Activated naive CD4-positive, alpha-beta T cell treated with anti-CD3 and anti-CD28 coated beads, Interleukin-2, amount 50 U/mL, for 24 hours (primary cell): ENCODE data around the gene SENP2.
"Not testable (repeated sequence)": the region's sequence is repeated elsewhere in the genome, so short reads cannot be mapped to it uniquely, and the experiment has no call there.

ENCODE experiments used
- H3K27ac Mint-ChIP-seq: one replicate; pipeline ENCODE4 v1.8.0; 2021; ENCODE audit warnings: mild to moderate bottlenecking, mixed read lengths
- H3K27me3 Mint-ChIP-seq: one replicate; pipeline ENCODE4 v1.8.0; 2021; ENCODE audit warnings: mixed read lengths
- H3K36me3 Mint-ChIP-seq: one replicate; pipeline ENCODE4 v1.8.0; 2021; ENCODE audit warnings: mixed read lengths
- H3K4me1 Mint-ChIP-seq: one replicate; pipeline ENCODE4 v1.8.0; 2021; ENCODE audit warnings: mixed read lengths
- H3K4me3 Mint-ChIP-seq: one replicate; pipeline ENCODE4 v1.8.0; 2021; ENCODE audit warnings: mild to moderate bottlenecking, mixed read lengths
- H3K9me3 Mint-ChIP-seq: one replicate; pipeline ENCODE4 v1.8.0; 2021; ENCODE audit warnings: mixed read lengths

SENP2 gene

GRCh38 chr3:185585859-185586685, at the start of gene SENP2:
Gene SENP2 (plus strand): TSS chr3:185586295. CDS start chr3:185586414, 119 bp downstream.
- H3K27me3 Mint-ChIP-seq = no peaks in the 10 kb centered on the region
- H3K4me1 Mint-ChIP-seq = peaks cover 38% of the 10 kb centered on the region
- H3K9me3 Mint-ChIP-seq = no peaks in the 10 kb centered on the region
- peak within 1 kb of the TSS; percentile 99 for H3K27ac Mint-ChIP-seq
- peak within 1 kb of the TSS; percentile 91 for H3K4me3 Mint-ChIP-seq
- no peaks in the 10 kb centered on the region for H3K36me3 Mint-ChIP-seq

GRCh38 chr3:185537369-185537970, 48.6 kb upstream of the SENP2 start:
- Mint-ChIP-seq H3K4me1 (peaks cover 6% of the 10 kb centered on the region), H3K27ac (no peak overlapping the region), H3K4me3 (no peak overlapping the region), H3K27me3 (no peaks in the 10 kb centered on the region), H3K9me3 (no peaks in the 10 kb centered on the region), H3K36me3 (no peaks in the 10 kb centered on the region)

DNA sequence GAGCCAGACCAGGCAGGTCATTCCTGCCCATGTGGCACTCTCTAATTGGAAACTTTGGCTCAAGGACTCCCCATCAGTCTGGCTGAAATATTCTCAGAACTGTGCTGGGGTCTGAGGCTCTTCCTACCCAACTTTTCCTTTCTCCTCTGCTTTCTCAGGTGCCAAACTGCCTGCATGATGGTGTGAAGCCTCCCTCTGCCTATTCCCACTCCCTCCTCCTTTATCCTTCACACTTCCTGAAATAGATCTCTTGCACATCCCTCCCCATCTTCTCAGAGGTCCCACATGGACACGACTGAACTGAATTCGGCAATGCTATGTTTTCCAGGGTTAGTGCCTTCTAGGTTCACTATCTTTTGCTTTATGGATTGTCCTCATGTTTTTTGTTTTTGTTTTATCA, 46.2 kb upstream of the SENP2 start:
- H3K27me3 Mint-ChIP-seq = no peaks in the 10 kb centered on the region
- H3K4me1 Mint-ChIP-seq = peaks cover 6% of the 10 kb centered on the region
- H3K9me3 Mint-ChIP-seq = no peaks in the 10 kb centered on the region
- H3K4me3 Mint-ChIP-seq = no peak overlapping the region
- H3K36me3 Mint-ChIP-seq = no peaks in the 10 kb centered on the region
- H3K27ac Mint-ChIP-seq = no peak overlapping the region

GRCh38 chr3:185540695-185541094, 45.4 kb upstream of the SENP2 start:
- H3K27me3 Mint-ChIP-seq = no peaks in the 10 kb centered on the region
- H3K4me3 Mint-ChIP-seq = no peak overlapping the region
- no peaks in the 10 kb centered on the region for H3K36me3 Mint-ChIP-seq
- H3K27ac Mint-ChIP-seq = no peak overlapping the region
- H3K4me1 Mint-ChIP-seq = peaks cover 6% of the 10 kb centered on the region
- no peaks in the 10 kb centered on the region for H3K9me3 Mint-ChIP-seq

- H3K4me3 Mint-ChIP-seq = no peak overlapping the region
- no peaks in the 10 kb centered on the region for H3K27me3 Mint-ChIP-seq
- H3K4me1 Mint-ChIP-seq = peaks cover 8% of the 10 kb centered on the region
- no peaks in the 10 kb centered on the region for H3K9me3 Mint-ChIP-seq
- no peaks in the 10 kb centered on the region for H3K36me3 Mint-ChIP-seq
- no peak overlapping the region for H3K27ac Mint-ChIP-seq
Measured at GRCh38 chr3:185549122-185549521, 37.0 kb upstream of the SENP2 start.

DNA sequence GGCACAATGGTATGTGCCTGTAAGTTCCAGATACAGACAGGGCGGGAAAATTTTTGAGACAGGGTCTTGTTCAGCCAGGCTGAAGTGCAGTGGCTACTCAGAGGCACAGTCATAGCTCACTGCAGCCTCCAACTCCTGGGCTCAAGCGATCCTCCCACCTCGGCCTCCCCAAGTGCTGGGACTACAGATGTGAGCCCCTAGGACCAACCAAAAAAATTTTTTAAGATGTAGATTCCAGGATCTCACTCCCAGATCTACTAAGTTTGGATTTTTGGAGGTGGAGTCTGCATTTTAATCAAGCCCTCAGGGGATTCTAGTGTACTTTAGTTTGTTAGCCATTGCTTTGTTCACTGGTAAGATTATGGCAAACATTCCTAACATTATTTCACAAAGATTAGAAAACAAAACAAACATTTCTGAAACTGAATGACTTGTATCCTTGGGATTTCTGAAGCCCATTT, 36.4 kb upstream of the SENP2 start:
- no peak overlapping the region for H3K4me3 Mint-ChIP-seq
- H3K27me3 Mint-ChIP-seq = no peaks in the 10 kb centered on the region
- no peaks in the 10 kb centered on the region for H3K9me3 Mint-ChIP-seq
- peaks cover 8% of the 10 kb centered on the region for H3K4me1 Mint-ChIP-seq
- H3K27ac Mint-ChIP-seq = no peak overlapping the region
- H3K36me3 Mint-ChIP-seq = no peaks in the 10 kb centered on the region

DNA sequence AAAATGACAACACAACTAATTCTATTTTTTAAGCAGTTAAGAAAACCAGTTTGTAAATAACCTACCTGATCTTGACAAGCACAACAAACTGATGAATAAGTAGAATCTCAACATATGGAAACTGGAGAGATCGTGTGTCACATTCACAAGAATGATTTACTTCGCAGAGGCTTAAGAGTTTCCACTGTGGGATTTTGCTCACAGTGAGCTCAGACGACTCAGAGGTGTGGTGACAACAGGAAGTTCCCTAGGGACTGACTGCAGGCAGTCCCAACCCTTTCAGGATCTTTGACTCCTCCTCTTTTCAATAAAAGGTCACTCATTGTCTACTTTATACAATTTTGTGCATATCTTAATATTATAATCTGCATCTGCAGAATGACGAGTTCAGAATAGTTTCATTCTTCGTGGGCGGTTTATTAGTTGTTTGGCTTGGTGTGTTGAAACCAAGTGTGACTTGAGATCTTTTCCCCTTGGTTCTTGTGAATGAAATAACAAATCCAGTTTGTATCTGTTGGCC, 33.7 kb upstream of the SENP2 start, which contains the start of gene LIPH:
Gene LIPH (minus strand): TSS at position 231 of the 520 bp plus-strand sequence. CDS start 117 bp downstream, at position 114.
- Mint-ChIP-seq H3K4me1 (peaks cover 8% of the 10 kb centered on the region), H3K27ac (no peak within 1 kb of the TSS), H3K9me3 (no peaks in the 10 kb centered on the region), H3K36me3 (no peaks in the 10 kb centered on the region), H3K4me3 (no peak within 1 kb of the TSS), H3K27me3 (no peaks in the 10 kb centered on the region)

GRCh38 chr3:185555101-185555501, 31.0 kb upstream of the SENP2 start:
- Mint-ChIP-seq H3K27ac (no peak overlapping the region), H3K4me1 (peaks cover 17% of the 10 kb centered on the region), H3K27me3 (peaks cover 1% of the 10 kb centered on the region), H3K36me3 (no peaks in the 10 kb centered on the region), H3K4me3 (no peak overlapping the region), H3K9me3 (no peaks in the 10 kb centered on the region)

GRCh38 chr3:185555860-185556347, 30.2 kb upstream of the SENP2 start:
- Mint-ChIP-seq H3K36me3 (no peaks in the 10 kb centered on the region), H3K9me3 (no peaks in the 10 kb centered on the region), H3K27me3 (peaks cover 1% of the 10 kb centered on the region), H3K4me3 (no peak overlapping the region), H3K4me1 (peaks cover 18% of the 10 kb centered on the region), H3K27ac (no peak overlapping the region)

GRCh38 chr3:185556640-185557039, 29.5 kb upstream of the SENP2 start:
- not testable (repeated sequence) for H3K27ac Mint-ChIP-seq, H3K36me3 Mint-ChIP-seq, H3K4me3 Mint-ChIP-seq, H3K27me3 Mint-ChIP-seq, H3K9me3 Mint-ChIP-seq
- H3K4me1 Mint-ChIP-seq = peaks cover 25% of the 10 kb centered on the region

DNA sequence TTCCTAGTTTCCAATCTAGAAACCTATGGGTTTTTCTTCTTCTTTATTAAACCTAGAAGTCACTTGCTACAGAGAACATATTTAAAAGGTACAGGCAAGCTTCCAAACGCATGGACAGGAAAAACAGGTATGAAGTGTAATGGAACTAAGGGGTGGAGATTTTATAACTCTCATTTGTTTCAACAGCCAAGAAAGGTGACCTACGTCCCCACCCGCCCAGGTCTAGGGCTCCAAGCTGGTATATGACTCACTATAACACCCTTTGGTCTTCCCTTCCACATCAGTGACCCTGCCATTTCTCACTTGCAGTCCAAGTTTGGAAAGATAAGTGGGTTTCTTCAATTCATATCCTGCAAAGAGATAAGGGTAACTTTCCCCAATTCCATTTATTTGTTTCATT, 27.7 kb upstream of the SENP2 start:
- Mint-ChIP-seq H3K36me3 (no peaks in the 10 kb centered on the region), H3K27ac (no peak overlapping the region), H3K9me3 (no peaks in the 10 kb centered on the region), H3K27me3 (peaks cover 1% of the 10 kb centered on the region), H3K4me1 (peaks cover 26% of the 10 kb centered on the region), H3K4me3 (peak overlapping the region; percentile 88)

GRCh38 chr3:185559706-185560090, 26.4 kb upstream of the SENP2 start:
- Mint-ChIP-seq H3K9me3 (no peaks in the 10 kb centered on the region), H3K4me1 (peaks cover 26% of the 10 kb centered on the region), H3K36me3 (no peaks in the 10 kb centered on the region), H3K27me3 (peaks cover 1% of the 10 kb centered on the region), H3K27ac (no peak overlapping the region), H3K4me3 (peak overlapping the region; percentile 15)

DNA sequence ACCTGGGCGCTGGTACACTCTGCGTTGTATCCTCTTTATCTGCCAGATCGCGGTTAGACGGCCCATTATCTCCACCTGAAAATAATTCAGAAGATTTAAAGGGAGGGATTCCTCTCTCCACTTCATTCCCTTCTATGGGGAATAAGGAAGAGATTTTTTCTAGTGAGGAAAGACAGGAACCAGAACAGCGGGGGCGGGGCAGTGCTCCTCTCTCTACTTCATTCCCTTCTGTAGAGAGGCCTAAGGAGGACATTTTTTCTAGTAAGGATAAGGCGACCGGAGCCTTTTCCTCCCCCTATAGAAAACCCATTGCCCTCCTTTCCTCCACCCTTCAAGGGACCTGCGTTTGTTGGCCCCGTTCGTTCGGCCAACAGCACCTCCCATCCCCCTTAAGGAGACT, 25.4 kb upstream of the SENP2 start:
- Mint-ChIP-seq H3K27me3 (peaks cover 1% of the 10 kb centered on the region), H3K4me3 (no peak overlapping the region), H3K9me3 (no peaks in the 10 kb centered on the region), H3K4me1 (peaks cover 26% of the 10 kb centered on the region), H3K36me3 (no peaks in the 10 kb centered on the region), H3K27ac (no peak overlapping the region)

DNA sequence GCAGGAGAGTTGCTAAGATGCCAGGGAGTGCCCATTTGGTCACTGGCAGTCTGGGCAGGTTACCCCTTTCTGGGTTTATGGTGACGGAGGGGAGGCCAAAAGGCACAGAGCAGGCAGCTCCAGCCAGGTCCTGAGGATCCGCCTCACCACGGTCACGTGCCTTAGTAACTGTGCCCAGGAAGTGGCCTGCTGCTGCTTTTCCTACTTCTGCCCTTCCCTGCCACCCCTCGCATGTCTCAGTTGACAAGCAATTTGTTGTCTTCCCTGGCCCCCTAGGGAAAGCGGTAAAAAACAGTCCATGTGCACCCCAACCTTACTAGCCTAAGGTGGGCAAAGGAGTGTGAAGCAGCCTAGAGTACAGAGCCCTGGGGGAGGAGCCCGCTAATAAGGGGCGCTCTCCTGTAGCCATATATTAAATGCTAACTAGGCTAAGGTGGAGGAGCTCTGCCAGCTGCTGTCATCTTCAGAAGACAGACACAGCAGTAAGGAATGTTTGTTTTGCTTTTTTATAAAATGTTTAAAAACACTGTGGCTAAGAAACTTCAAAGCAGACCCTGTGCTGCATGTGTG, 24.6 kb upstream of the SENP2 start:
- H3K4me3 Mint-ChIP-seq = no peak overlapping the region
- H3K9me3 Mint-ChIP-seq = no peaks in the 10 kb centered on the region
- no peaks in the 10 kb centered on the region for H3K36me3 Mint-ChIP-seq
- peaks cover 1% of the 10 kb centered on the region for H3K27me3 Mint-ChIP-seq
- H3K27ac Mint-ChIP-seq = peak overlapping the region; percentile 46
- peaks cover 26% of the 10 kb centered on the region for H3K4me1 Mint-ChIP-seq

- Mint-ChIP-seq H3K36me3 (no peaks in the 10 kb centered on the region), H3K9me3 (no peaks in the 10 kb centered on the region), H3K4me1 (peaks cover 26% of the 10 kb centered on the region), H3K4me3 (peak overlapping the region; percentile 44), H3K27ac (peak overlapping the region; percentile 74), H3K27me3 (peaks cover 1% of the 10 kb centered on the region)
Measured at GRCh38 chr3:185561958-185562357, 24.1 kb upstream of the SENP2 start.

GRCh38 chr3:185572183-185572582, 13.9 kb upstream of the SENP2 start:
- H3K9me3 Mint-ChIP-seq = no peaks in the 10 kb centered on the region

More at GRCh38 chr3:185572183-185572582, 13.9 kb upstream of the SENP2 start:
- Mint-ChIP-seq H3K4me1 (peaks cover 6% of the 10 kb centered on the region), H3K4me3 (no peak overlapping the region), H3K36me3 (no peaks in the 10 kb centered on the region), H3K27ac (no peak overlapping the region), H3K27me3 (no peaks in the 10 kb centered on the region)
